Right lobe of liver (tissue), 4 donors: ENCODE results near the gene KRT35.

Source experiments
- CTCF ChIP-seq, 4 donors: fragments of 200-600 bp in 3 of 4; fragments of 450-650 bp in 1 of 4; IDR thresholded peaks; one replicate each; pipeline versions ENCODE4 v1.5.1 to v1.8.0; 2016 to 2022; ENCODE audit warnings: antibody characterized with exemption in 4 of 4, mild to moderate bottlenecking in 2 of 4
- POLR2A ChIP-seq: fragments of 450-650 bp; IDR thresholded peaks from one replicate; pipeline ENCODE4 v1.6.1; 2017; ENCODE audit warnings: antibody characterized with exemption, mild to moderate bottlenecking
- donor health status: DM: no; HTN: no; CAD: no.
- donor health status: DM: no; HTN: no; CAD: no.
- donor health status: DM: no; HTN: yes; CAD: no.

- no peak for TF ChIP-seq CTCF (IDR thresholded peaks at IDR 0.05)
- no peak for TF ChIP-seq POLR2A
Measured at GRCh38 chr17:41444186-41444585, 36.8 kb downstream of the KRT35 start.
